Thoracic aorta (tissue), 2 donors: ENCODE measurements around the gene SH3GL2. TPM values are rescaled to one million over a fixed set of nuclear protein-coding genes. Genes with fewer than 3 reads are reported as not detected.
A peak's percentile ranks its signal among the peaks of the same experiment; 100 is the strongest.

Source experiments
- ATAC-seq: fragments of 150-250 bp; one replicate; pipeline ENCODE4 v1.8.0; 2017; ENCODE audit warnings: low read depth; ENCODE audit not compliant: insufficient number of reproducible peaks, low FRiP score
- DNase-seq: peaks from one replicate; pipeline ENCODE4 v3.0.0-alpha.2; 2020; ENCODE audit warnings: low spot score
- H3K27ac ChIP-seq, 2 donors: fragments of 200-600 bp; sonication (generic); 1 replicate in 1 of 2; 2 replicates in 1 of 2; pipeline ENCODE4 v1.5.1; 2016; ENCODE audit warnings: mild to moderate bottlenecking in 2 of 2, moderate library complexity in 2 of 2
- H3K27me3 ChIP-seq: fragments of 200-600 bp; sonication (generic); replicated peaks from 2 replicates; pipeline ENCODE4 v1.6.0; 2016; ENCODE audit warnings: mild to moderate bottlenecking; ENCODE audit not compliant: insufficient read depth
- H3K36me3 ChIP-seq: fragments of 200-600 bp; sonication (generic); one replicate; pipeline ENCODE4 v1.5.1; 2016
- H3K4me1 ChIP-seq, 2 donors: fragments of 200-600 bp; sonication (generic); 1 replicate in 1 of 2; 2 replicates in 1 of 2; pipeline versions ENCODE4 v1.5.1 to v1.6.0; 2016; ENCODE audit warnings: low read depth in 2 of 2, mild to moderate bottlenecking in 1 of 2; ENCODE audit not compliant: control insufficient read depth in 1 of 2
- H3K4me3 ChIP-seq: fragments of 200-600 bp; sonication (generic); 2 replicates; pipeline ENCODE4 v1.5.1; 2016; ENCODE audit warnings: mild to moderate bottlenecking
- H3K9me3 ChIP-seq: fragments of 200-600 bp; sonication (generic); 2 replicates; pipeline ENCODE4 v1.5.1; 2016
- total RNA-seq, 2 donors: library from RNA; depleted of rRNA; stranded (reverse); fragments of >200 nt; gene quantifications; one replicate each; pipeline versions ENCODE4 v1.1.0 to v1.2.3, GENCODE V29; 2016
- TF ChIP-seq, protein P1 (sequence below): fragments of 200-600 bp; sonication (generic); IDR thresholded peaks from one replicate; pipeline ENCODE4 v1.5.1; 2019; ENCODE audit warnings: antibody characterized with exemption

The SH3GL2 gene
- total RNA-seq, 2 donors from 2014 or later: not detected

DNA sequence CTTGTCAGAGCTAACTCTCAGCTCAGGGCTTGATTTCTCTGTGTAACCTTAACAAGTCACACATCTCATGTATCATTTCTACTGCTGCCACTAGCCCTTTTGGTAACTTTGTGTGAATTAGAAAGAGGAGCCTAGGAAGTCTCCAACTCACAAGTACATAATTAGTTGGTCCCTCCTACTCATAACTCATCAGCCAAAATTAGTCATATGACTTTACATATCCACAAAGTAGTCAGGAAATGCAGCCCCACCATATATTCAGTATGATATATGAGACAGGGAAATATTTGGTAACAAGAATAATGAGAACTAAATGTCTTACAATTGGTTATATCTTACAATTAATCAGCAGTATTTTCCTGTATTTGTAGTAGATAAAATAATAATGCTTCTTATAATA, 250.2 kb downstream of the SH3GL2 start:
- no peaks in the 10 kb centered on the region for H3K27me3 ChIP-seq
- ATAC-seq (no peak), DNase-seq (no peak)
- H3K36me3 ChIP-seq: no peaks in the 10 kb centered on the region
- H3K4me3 ChIP-seq: no peak overlapping the region
- peaks cover 16 to 25% of the 10 kb centered on the region in 2 donors for H3K4me1 ChIP-seq
- no peak overlapping the region for H3K27ac ChIP-seq
- TF ChIP-seq, protein P1, sequence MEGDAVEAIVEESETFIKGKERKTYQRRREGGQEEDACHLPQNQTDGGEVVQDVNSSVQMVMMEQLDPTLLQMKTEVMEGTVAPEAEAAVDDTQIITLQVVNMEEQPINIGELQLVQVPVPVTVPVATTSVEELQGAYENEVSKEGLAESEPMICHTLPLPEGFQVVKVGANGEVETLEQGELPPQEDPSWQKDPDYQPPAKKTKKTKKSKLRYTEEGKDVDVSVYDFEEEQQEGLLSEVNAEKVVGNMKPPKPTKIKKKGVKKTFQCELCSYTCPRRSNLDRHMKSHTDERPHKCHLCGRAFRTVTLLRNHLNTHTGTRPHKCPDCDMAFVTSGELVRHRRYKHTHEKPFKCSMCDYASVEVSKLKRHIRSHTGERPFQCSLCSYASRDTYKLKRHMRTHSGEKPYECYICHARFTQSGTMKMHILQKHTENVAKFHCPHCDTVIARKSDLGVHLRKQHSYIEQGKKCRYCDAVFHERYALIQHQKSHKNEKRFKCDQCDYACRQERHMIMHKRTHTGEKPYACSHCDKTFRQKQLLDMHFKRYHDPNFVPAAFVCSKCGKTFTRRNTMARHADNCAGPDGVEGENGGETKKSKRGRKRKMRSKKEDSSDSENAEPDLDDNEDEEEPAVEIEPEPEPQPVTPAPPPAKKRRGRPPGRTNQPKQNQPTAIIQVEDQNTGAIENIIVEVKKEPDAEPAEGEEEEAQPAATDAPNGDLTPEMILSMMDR: no peak
- no peaks in the 10 kb centered on the region for H3K9me3 ChIP-seq

DNA sequence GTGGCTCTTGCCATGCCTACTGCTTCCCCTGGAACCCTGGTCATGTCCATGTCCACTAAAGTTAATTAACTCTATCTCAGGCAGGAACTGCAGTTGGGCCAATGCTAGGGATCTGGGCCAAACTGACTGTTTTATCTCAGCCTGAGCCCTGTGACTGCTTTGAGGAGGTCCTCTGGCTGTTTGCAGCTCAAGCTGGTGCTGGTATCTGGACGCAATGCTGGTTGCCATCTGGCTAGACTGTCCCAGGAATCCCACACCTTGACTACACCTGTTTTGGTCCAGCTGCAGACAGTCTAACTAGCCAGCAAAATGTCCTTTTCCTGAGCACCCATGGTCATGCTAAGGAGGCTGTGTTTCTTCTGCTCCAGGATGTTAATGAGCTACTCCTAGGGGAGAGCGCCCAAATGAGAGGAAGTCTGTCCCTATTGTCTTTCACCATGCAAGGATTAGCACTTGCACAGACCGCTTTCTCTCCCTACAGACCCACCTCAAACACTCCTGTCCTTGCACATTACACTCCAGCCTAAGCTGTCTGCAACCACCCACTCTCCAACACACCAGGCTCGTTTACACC, 251.0 kb downstream of the SH3GL2 start:
- Histone ChIP-seq H3K4me1 (peaks cover 13 to 17% of the 10 kb centered on the region in 2 donors), H3K36me3 (no peaks in the 10 kb centered on the region), H3K27me3 (no peaks in the 10 kb centered on the region), H3K4me3 (no peak overlapping the region), H3K27ac (no peak overlapping the region), H3K9me3 (no peaks in the 10 kb centered on the region)
- ATAC-seq (no peak), DNase-seq (no peak)
- TF ChIP-seq, protein P1: no peak

DNA sequence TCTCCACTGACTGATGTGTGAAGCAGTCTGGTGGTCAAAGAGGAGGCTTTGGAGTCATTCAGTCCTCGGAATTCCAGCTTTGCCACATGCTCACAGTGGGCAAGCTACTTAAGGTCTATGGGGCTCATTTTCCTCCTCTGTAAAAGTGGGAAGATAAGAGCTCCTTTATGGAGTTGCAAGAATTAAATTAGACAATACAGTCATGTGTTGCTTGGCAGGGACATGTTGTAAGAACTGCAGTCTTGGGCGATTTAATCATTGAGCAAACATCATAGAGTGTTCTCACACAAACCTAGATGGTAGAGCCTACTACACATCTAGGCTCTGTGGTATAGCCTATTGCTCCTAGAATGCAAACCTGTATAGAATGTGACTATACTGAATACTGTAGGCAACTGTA, 253.9 kb downstream of the SH3GL2 start:
- Histone ChIP-seq H3K9me3 (no peaks in the 10 kb centered on the region), H3K4me1 (peaks cover 7 to 10% of the 10 kb centered on the region in 2 donors), H3K4me3 (no peak overlapping the region), H3K27me3 (no peaks in the 10 kb centered on the region), H3K27ac (peak overlapping the region; percentile 15 to 21), H3K36me3 (no peaks in the 10 kb centered on the region)
- ATAC-seq (peak; percentile 41), DNase-seq (no peak)
- TF ChIP-seq, protein P1: no peak

DNA sequence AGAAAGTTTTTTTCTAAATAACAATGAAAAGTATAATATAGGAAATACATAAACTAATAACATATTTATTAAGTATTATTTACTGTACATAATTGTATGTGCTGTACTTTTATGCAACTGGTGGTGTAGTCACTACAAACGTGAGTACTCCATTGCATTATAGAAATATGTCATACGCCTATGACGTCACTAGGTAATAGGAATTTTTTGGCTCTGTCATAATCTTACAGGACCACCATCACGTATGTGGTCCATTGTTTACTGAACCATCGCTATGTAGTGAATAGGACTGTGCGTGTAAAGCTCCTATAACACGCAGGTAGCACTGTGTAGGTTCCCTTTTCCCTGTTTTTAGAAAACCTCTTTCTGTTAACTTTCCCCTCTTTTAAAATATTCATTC, 255.0 kb downstream of the SH3GL2 start:
- H3K9me3 ChIP-seq: no peaks in the 10 kb centered on the region
- ATAC-seq (no peak), DNase-seq (no peak)
- H3K4me3 ChIP-seq: no peak overlapping the region
- H3K27me3 ChIP-seq: no peaks in the 10 kb centered on the region
- no peaks in the 10 kb centered on the region for H3K36me3 ChIP-seq
- no peak overlapping the region for H3K27ac ChIP-seq
- H3K4me1 ChIP-seq: peaks cover 7 to 10% of the 10 kb centered on the region in 2 donors
- TF ChIP-seq, protein P1: no peak

DNA sequence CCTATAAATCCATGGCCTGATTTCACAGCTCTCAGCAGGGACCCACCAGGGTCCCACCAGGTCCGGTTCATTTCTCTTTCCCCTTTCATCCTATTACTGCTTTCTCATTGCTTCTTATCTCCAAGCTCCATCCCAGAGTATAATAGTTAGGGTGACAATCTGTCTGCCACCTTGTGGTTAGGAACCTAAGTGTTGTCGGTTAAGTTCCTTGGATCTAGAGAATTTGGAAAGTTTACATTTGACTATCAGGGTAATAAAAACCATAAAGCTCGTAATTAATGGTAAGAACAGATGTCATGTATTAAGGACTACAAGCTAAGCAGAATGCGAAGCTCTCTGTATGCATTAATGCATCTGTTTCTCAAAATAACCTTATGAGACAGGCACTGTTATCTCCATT, 259.1 kb downstream of the SH3GL2 start:
- TF ChIP-seq, protein P1: no peak
- no peak overlapping the region for H3K4me3 ChIP-seq
- no peak for DNase-seq
- H3K27ac ChIP-seq: no peak overlapping the region
- H3K27me3 ChIP-seq: no peaks in the 10 kb centered on the region
- no peak for ATAC-seq
- no peaks in the 10 kb centered on the region for H3K36me3 ChIP-seq
- no peaks in the 10 kb centered on the region for H3K9me3 ChIP-seq
- peaks cover 3 to 5% of the 10 kb centered on the region in 2 donors for H3K4me1 ChIP-seq
